Endothelial cell of umbilical vein (primary cell): ENCODE data around the gene MAP3K21. TPM values are rescaled to one million over a fixed set of nuclear protein-coding genes. Genes with fewer than 3 reads are reported as not detected.

Experiments used
- BruUV-seq: library from RNA; stranded (reverse); fragments of 400-500 nt; replicated peaks from 2 replicates; lab custom pipeline; 2021; lab: Mats Ljungman, UMichigan
- CTCF ChIA-PET: fragments of 300-600, 350-600 bp; sonication (Branson Sonifier 250); formaldehyde crosslinking; loops from one replicate; lab custom pipeline; 2021; ENCODE audit warnings: antibody characterized with exemption, inconsistent platforms; lab: Charles Lee
- POLR2A ChIA-PET: fragments of 300-600, 350-600 bp; sonication (Branson Sonifier 250); formaldehyde crosslinking; loops from one replicate; lab custom pipeline; 2021; ENCODE audit warnings: antibody characterized with exemption, inconsistent platforms; lab: Charles Lee
- DNase-seq: peaks from one replicate; pipeline ENCODE4 v3.0.0-alpha.2; 2011; ENCODE audit warnings: low read depth, low spot score
- FAIRE-seq: peaks from 2 replicates; lab custom pipeline; 2011; peaks lifted over from hg19 to GRCh38; lab: Jason Lieb, UNC
- H2AFZ ChIP-seq: 2 replicates; pipeline ENCODE4 v1.6.0; 2012; ENCODE audit warnings: low read depth, low read length, control low read depth, inconsistent platforms
- H3K27ac ChIP-seq: 2 replicates; pipeline ENCODE4 v1.5.1; 2011; ENCODE audit warnings: low read depth, mild to moderate bottlenecking, control low read depth, low read length, moderate library complexity; ENCODE audit not compliant: insufficient read depth
- H3K27me3 ChIP-seq, 2 experiments: 2 replicates each; pipeline versions ENCODE4 v1.6.0 to v1.6.1; 2011; ENCODE audit warnings: low read length in 2 of 2, mixed read lengths in 1 of 2; ENCODE audit not compliant: control insufficient read depth in 2 of 2, insufficient read depth in 2 of 2
- H3K36me3 ChIP-seq, 2 experiments: 2 replicates in 1 of 2; 3 replicates in 1 of 2; pipeline ENCODE4 v1.5.1; 2011; ENCODE audit warnings: low read length in 2 of 2, mild to moderate bottlenecking in 1 of 2, moderate library complexity in 1 of 2; ENCODE audit not compliant: control insufficient read depth in 2 of 2, insufficient read depth in 2 of 2; ENCODE audit errors: extremely low read depth in 1 of 2
- H3K4me1 ChIP-seq: 3 replicates; pipeline ENCODE4 v1.5.1; 2011; ENCODE audit warnings: mild to moderate bottlenecking, low read length; ENCODE audit not compliant: control insufficient read depth, insufficient read depth; ENCODE audit errors: extremely low read depth
- H3K4me2 ChIP-seq: 2 replicates; pipeline ENCODE4 v1.6.1; 2011; ENCODE audit warnings: low read length, control low read depth, mixed read lengths; ENCODE audit not compliant: insufficient read depth
- H3K4me3 ChIP-seq, 3 experiments: fragments of 200-600 bp in 1 of 3; sonication (generic), shearing (Covaris generic) in 1 of 3; replicated peaks in 1 of 3; 2 replicates each; pipeline ENCODE4 v1.5.1; 2011 to 2016; ENCODE audit warnings: control low read depth in 3 of 3, low read length in 3 of 3, mild to moderate bottlenecking in 2 of 3, inconsistent platforms in 1 of 3, low read depth in 1 of 3, moderate library complexity in 1 of 3; ENCODE audit not compliant: insufficient read depth in 1 of 3
- H3K79me2 ChIP-seq: 2 replicates; pipeline ENCODE4 v1.6.0; 2012; ENCODE audit warnings: low read length, inconsistent platforms; ENCODE audit not compliant: control insufficient read depth, insufficient read depth
- H3K9ac ChIP-seq: replicated peaks from 2 replicates; pipeline ENCODE3; 2011; ENCODE audit warnings: low read length, control low read depth; ENCODE audit not compliant: insufficient read depth; ENCODE audit errors: extremely low read depth
- H3K9me1 ChIP-seq: replicated peaks from 3 replicates; pipeline ENCODE4 v1.6.0; 2011; ENCODE audit warnings: mild to moderate bottlenecking, low read length; ENCODE audit not compliant: control insufficient read depth, insufficient read depth; ENCODE audit errors: extremely low read depth
- H3K9me3 ChIP-seq: replicated peaks from 2 replicates; pipeline ENCODE4 v1.5.1; 2012; ENCODE audit warnings: low read length, inconsistent platforms; ENCODE audit not compliant: control insufficient read depth, insufficient read depth
- H4K20me1 ChIP-seq: replicated peaks from 2 replicates; pipeline ENCODE3; 2011; ENCODE audit warnings: mild to moderate bottlenecking, low read length; ENCODE audit not compliant: control insufficient read depth, insufficient read depth; ENCODE audit errors: extremely low read depth
- EZH2 ChIP-seq: IDR thresholded peaks from 2 replicates; pipeline ENCODE4 v1.6.1; 2012; ENCODE audit warnings: borderline replicate concordance, low read depth, mild to moderate bottlenecking, moderate library complexity, low read length, inconsistent platforms; ENCODE audit not compliant: severe bottlenecking
- FOS ChIP-seq: IDR thresholded peaks from 2 replicates; pipeline ENCODE4 v1.6.1; 2011; ENCODE audit warnings: mild to moderate bottlenecking, low read length, moderate library complexity, borderline replicate concordance; ENCODE audit not compliant: insufficient read depth
- GATA2 ChIP-seq: IDR thresholded peaks from 2 replicates; pipeline ENCODE4 v1.7.0; 2011; ENCODE audit warnings: low read depth, mild to moderate bottlenecking, moderate library complexity, mixed read lengths, low read length; ENCODE audit not compliant: insufficient read length, insufficient read depth
- JUN ChIP-seq: IDR thresholded peaks from 2 replicates; pipeline ENCODE4 v1.6.1; 2011; ENCODE audit warnings: borderline replicate concordance, low read depth; ENCODE audit not compliant: insufficient read length, insufficient read depth
- MYC ChIP-seq: IDR thresholded peaks from one replicate; pipeline ENCODE4 v1.6.1; 2011; ENCODE audit warnings: mild to moderate bottlenecking, low read depth, low read length
- POLR2A ChIP-seq: IDR thresholded peaks from 2 replicates; pipeline ENCODE4 v1.6.1; 2012; ENCODE audit warnings: low read depth, mild to moderate bottlenecking, control low read depth, low read length
- POLR2AphosphoS5 ChIP-seq: IDR thresholded peaks from 2 replicates; pipeline ENCODE4 v1.6.1; 2012; ENCODE audit warnings: low read depth, mild to moderate bottlenecking, control low read depth, low read length, moderate library complexity; ENCODE audit not compliant: insufficient read depth
- dilution Hi-C: fragments of 300-500 bp; cut with MboI; formaldehyde crosslinking; loops from one replicate; pipeline ENCODE4 v1.15.0; 2019; ENCODE audit warnings: low sequenced_read_pairs; ENCODE audit not compliant: extremely low pct_ligation_motif_present
- intact Hi-C: fragments of 100-400 bp; cut with micrococcal nuclease; formaldehyde crosslinking; loops from one replicate; pipeline ENCODE4 v1.10.0; 2022
- polyA plus RNA-seq, 4 experiments: library from polyadenylated mRNA; depleted of rRNA in 3 of 4; stranded (reverse) in 3 of 4; unstranded in 1 of 4; fragments of >200 nt; gene quantifications; 2 replicates each; pipeline versions ENCODE4 v1.2.1 to v1.2.3, GENCODE V29; 2011 to 2012; ENCODE audit warnings: missing spikeins in 1 of 4
- total RNA-seq: library from RNA; stranded (reverse); gene quantifications from 2 replicates; pipeline ENCODE4 v1.2.3, GENCODE V29; 2021
- TF ChIP-seq, protein P1 (sequence below): IDR thresholded peaks from 2 replicates; pipeline ENCODE4 v1.6.1; 2011; ENCODE audit not compliant: insufficient read depth, insufficient read length
- TF ChIP-seq, protein P2 (sequence below), 2 donors: IDR thresholded peaks; 1 replicate in 1 of 2; 2 replicates in 1 of 2; pipeline ENCODE4 v1.5.1; 2011; ENCODE audit warnings: low read length in 2 of 2, mild to moderate bottlenecking in 2 of 2, moderate library complexity in 2 of 2, control low read depth in 1 of 2, inconsistent platforms in 1 of 2, low read depth in 1 of 2; ENCODE audit not compliant: insufficient read depth in 1 of 2; ENCODE audit errors: extremely low read depth in 1 of 2

MAP3K21 gene
- total and polyA plus RNA-seq, 2 donors (not counting 3 experiments of a cell fraction or from before 2014, with no cell fraction given), result 0.65 to 0.95 TPM

DNA sequence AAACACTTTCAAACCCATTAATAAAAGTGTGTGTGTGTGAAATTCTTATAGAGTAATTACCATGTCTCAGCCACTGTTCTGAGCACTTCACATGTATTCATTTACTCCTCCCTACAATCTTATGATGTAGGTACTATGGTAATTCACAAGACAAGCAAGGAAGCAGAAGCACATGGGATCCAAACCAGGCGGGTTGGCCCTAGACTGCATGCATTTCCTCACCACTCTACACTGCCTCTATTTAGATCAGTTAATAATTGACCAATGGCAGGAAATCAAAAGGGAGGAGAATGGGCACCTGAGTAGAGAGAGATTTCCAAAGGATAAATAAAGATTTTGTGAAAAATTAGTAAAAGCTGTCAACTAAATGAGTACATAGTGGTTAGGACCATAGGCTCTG lies 15.7 kb downstream of the MAP3K21 start:
- CTCF ChIA-PET, result no interaction called here
- no TSS peak for BruUV-seq
- intact Hi-C loops, result no loop called here

More for the DNA sequence above, 15.7 kb downstream of the MAP3K21 start:
- Histone ChIP-seq H3K27ac (no peak overlapping the region), H4K20me1 (no peaks in the 10 kb centered on the region), H3K36me3 (no peaks in the 10 kb centered on the region), H3K27me3 (peaks cover 0 to 4% of the 10 kb centered on the region in 2 experiments), H3K4me3 (no peak overlapping the region), H3K4me2 (no peak overlapping the region), H2AFZ (no peak overlapping the region), H3K79me2 (no peaks in the 10 kb centered on the region), H3K4me1 (no peaks in the 10 kb centered on the region), H3K9me3 (no peaks in the 10 kb centered on the region), H3K9me1 (no peaks in the 10 kb centered on the region), H3K9ac (no peak overlapping the region)
- dilution Hi-C loops, result no loop called here
- DNase-seq (no peak), FAIRE-seq (no peak)
- POLR2A ChIA-PET, result no interaction called here
- TF ChIP-seq GATA2 (no peak), POLR2A (no peak), POLR2AphosphoS5 (no peak), JUN (no peak), MYC (no peak), FOS (no peak), EZH2 (no peak)
- TF ChIP-seq, protein P1, sequence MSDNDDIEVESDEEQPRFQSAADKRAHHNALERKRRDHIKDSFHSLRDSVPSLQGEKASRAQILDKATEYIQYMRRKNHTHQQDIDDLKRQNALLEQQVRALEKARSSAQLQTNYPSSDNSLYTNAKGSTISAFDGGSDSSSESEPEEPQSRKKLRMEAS, result no peak
- TF ChIP-seq, protein P2, sequence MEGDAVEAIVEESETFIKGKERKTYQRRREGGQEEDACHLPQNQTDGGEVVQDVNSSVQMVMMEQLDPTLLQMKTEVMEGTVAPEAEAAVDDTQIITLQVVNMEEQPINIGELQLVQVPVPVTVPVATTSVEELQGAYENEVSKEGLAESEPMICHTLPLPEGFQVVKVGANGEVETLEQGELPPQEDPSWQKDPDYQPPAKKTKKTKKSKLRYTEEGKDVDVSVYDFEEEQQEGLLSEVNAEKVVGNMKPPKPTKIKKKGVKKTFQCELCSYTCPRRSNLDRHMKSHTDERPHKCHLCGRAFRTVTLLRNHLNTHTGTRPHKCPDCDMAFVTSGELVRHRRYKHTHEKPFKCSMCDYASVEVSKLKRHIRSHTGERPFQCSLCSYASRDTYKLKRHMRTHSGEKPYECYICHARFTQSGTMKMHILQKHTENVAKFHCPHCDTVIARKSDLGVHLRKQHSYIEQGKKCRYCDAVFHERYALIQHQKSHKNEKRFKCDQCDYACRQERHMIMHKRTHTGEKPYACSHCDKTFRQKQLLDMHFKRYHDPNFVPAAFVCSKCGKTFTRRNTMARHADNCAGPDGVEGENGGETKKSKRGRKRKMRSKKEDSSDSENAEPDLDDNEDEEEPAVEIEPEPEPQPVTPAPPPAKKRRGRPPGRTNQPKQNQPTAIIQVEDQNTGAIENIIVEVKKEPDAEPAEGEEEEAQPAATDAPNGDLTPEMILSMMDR (IDR thresholded peaks at IDR 0.05; ENCODE audit: extremely low read depth in 1 of 2, insufficient read depth in 1 of 2, low read depth in 1 of 2, low read length in 2 of 2), result no peak
